ENCODE results near the gene CD300E.
"Not testable (repeated sequence)": the region's sequence is repeated elsewhere in the genome, so short reads cannot be mapped to it uniquely, and the experiment has no call there.

- TF ChIP-seq CTCF, POLR2A (IDR thresholded peaks at IDR 0.05): not testable (repeated sequence)
These were observed 13.1 kb upstream of the CD300E start for GRCh38 chr17:74636541-74637085.
